ENCODE measurements around the gene TMEM176B.

- no peak for TF ChIP-seq CTCF (IDR thresholded peaks at IDR 0.05; ENCODE audit: borderline replicate concordance, extremely low read depth, low read length, poor library complexity, severe bottlenecking)
- TF ChIP-seq EZH2 (IDR thresholded peaks at IDR 0.05; ENCODE audit: borderline replicate concordance, low read depth, low read length, severe bottlenecking): no peak
These were observed 47.9 kb upstream of the TMEM176B start for GRCh38 chr7:150848111-150848510.
